Hepatocyte (in vitro differentiated cells): ENCODE results near the gene NEDD4L. TPM values are rescaled to one million over a fixed set of nuclear protein-coding genes. Genes with fewer than 3 reads are reported as not detected.

Experiments used
- DNase-seq: peaks from one replicate; pipeline ENCODE4 v3.0.0-alpha.2; 2016; ENCODE audit warnings: low spot score
- H2AFZ ChIP-seq: fragments of 200-600 bp; sonication (generic); 2 replicates; pipeline ENCODE4 v1.6.0; 2016; ENCODE audit warnings: antibody characterized with exemption, mild to moderate bottlenecking
- H3K27ac ChIP-seq: fragments of 200-600 bp; sonication (generic); 2 replicates; pipeline ENCODE4 v1.5.1; 2016; ENCODE audit warnings: mild to moderate bottlenecking
- H3K27me3 ChIP-seq: fragments of 200-600 bp; sonication (generic); 2 replicates; pipeline ENCODE4 v1.6.1; 2016
- H3K36me3 ChIP-seq: fragments of 200-600 bp; sonication (generic); replicated peaks from 2 replicates; pipeline ENCODE4 v1.5.1; 2016; ENCODE audit warnings: low read depth; ENCODE audit not compliant: insufficient read depth
- H3K4me1 ChIP-seq: fragments of 200-600 bp; sonication (generic); 2 replicates; pipeline ENCODE4 v1.5.1; 2016; ENCODE audit warnings: mild to moderate bottlenecking, moderate library complexity; ENCODE audit not compliant: insufficient read depth
- H3K4me2 ChIP-seq: fragments of 200-600 bp; sonication (generic); 2 replicates; pipeline ENCODE4 v1.6.0; 2016
- H3K4me3 ChIP-seq: fragments of 200-600 bp; sonication (generic); 2 replicates; pipeline ENCODE4 v1.5.1; 2016; ENCODE audit warnings: mild to moderate bottlenecking
- H3K79me2 ChIP-seq: fragments of 200-600 bp; sonication (generic); 2 replicates; pipeline ENCODE4 v1.6.0; 2017; ENCODE audit warnings: mild to moderate bottlenecking
- H3K9me2 ChIP-seq: fragments of 200-600 bp; sonication (generic); replicated peaks from 2 replicates; pipeline ENCODE4 v1.6.0; 2017; ENCODE audit warnings: mild to moderate bottlenecking; ENCODE audit not compliant: insufficient read depth
- H3K9me3 ChIP-seq: fragments of 200-600 bp; sonication (generic); 2 replicates; pipeline ENCODE4 v1.5.1; 2016; ENCODE audit warnings: low read depth, mild to moderate bottlenecking
- H4K20me1 ChIP-seq: fragments of 200-600 bp; sonication (generic); 2 replicates; pipeline ENCODE4 v1.6.0; 2016; ENCODE audit warnings: mild to moderate bottlenecking; ENCODE audit not compliant: insufficient read depth, poor library complexity, severe bottlenecking
- EZH2 ChIP-seq: fragments of 200-600 bp; sonication (generic); IDR thresholded peaks from 2 replicates; pipeline ENCODE4 v1.6.1; 2016; ENCODE audit warnings: antibody characterized with exemption, mild to moderate bottlenecking, borderline replicate concordance
- EZH2phosphoT487 ChIP-seq: fragments of 200-600 bp; sonication (generic); IDR thresholded peaks from one replicate; pipeline ENCODE4 v1.6.1; 2018; ENCODE audit warnings: antibody characterized with exemption, mild to moderate bottlenecking, low read depth, moderate library complexity; ENCODE audit not compliant: unreplicated experiment, severe bottlenecking
- WGBS: methylation state at CpG from one replicate; pipeline ENCODE4 v1.1.6; 2016; ENCODE audit warnings: low lambda C conversion rate; ENCODE audit errors: missing lambda C conversion rate; 5-methylcytosine and 5-hydroxymethylcytosine counted together
- polyA plus RNA-seq: library from polyadenylated mRNA; unstranded; fragments of >200 nt; fragmentation: Nextera tagmentation; extraction: Ambion mirVana; gene quantifications from 2 replicates; pipeline ENCODE4 v1.2.1, GENCODE V29; 2016
- total RNA-seq: library from RNA; depleted of rRNA; stranded (reverse); fragments of >200 nt; gene quantifications from 2 replicates; pipeline ENCODE4 v1.2.3, GENCODE V29; 2014
- TF ChIP-seq, protein P1 (sequence below): fragments of 200-600 bp; sonication (generic); IDR thresholded peaks from 2 replicates; pipeline ENCODE4 v1.5.1; 2016; ENCODE audit warnings: antibody characterized with exemption, mild to moderate bottlenecking; ENCODE audit not compliant: poor library complexity

Gene NEDD4L
- total and polyA plus RNA-seq, 2 experiments from 2014 or later: 104 to 140 TPM

DNA sequence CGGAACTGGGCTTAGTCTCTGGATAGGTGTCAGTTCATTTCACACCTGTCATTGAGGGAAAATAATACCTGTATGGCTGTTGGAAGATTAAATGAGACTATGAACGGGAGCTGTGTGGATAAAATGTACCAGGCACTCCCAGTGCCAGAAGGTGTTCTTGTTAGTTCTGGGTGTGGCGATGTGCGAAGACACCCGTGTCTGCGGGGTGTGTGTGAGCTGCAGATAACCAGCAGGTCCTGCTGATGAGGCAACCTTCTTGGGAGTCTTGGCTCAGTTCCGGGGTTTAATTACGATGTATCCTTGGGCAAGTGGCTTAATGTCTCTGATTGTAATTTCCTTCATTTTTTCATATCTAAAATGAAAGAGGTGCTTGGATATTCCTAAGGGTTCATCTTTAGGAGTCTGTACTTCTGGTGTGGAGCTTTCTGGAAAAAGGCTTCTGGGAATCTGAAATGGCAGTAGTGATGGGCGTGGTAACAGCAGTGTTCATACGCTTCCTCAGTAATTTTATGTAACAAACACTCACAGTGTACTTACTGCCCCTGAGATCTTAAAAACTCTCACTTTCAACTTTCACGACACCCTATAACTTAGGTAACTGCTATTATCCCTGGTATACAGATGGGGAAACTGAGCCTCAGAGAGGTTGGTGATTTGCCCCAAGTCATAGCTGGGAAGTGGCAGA, 35.0 kb downstream of the NEDD4L start:
- Histone ChIP-seq H3K79me2 (peaks cover 99% of the 10 kb centered on the region), H4K20me1 (peaks cover 7% of the 10 kb centered on the region), H3K4me2 (no peak overlapping the region), H3K27ac (no peak overlapping the region), H3K36me3 (no peaks in the 10 kb centered on the region), H3K9me2 (no peaks in the 10 kb centered on the region), H2AFZ (no peak overlapping the region), H3K9me3 (no peaks in the 10 kb centered on the region), H3K27me3 (no peaks in the 10 kb centered on the region), H3K4me1 (no peaks in the 10 kb centered on the region), H3K4me3 (no peak overlapping the region)
- WGBS: 87% methylated on average over 11 of the region's 11 CpGs
- TF ChIP-seq EZH2phosphoT487: no peak
- TF ChIP-seq, protein P1, sequence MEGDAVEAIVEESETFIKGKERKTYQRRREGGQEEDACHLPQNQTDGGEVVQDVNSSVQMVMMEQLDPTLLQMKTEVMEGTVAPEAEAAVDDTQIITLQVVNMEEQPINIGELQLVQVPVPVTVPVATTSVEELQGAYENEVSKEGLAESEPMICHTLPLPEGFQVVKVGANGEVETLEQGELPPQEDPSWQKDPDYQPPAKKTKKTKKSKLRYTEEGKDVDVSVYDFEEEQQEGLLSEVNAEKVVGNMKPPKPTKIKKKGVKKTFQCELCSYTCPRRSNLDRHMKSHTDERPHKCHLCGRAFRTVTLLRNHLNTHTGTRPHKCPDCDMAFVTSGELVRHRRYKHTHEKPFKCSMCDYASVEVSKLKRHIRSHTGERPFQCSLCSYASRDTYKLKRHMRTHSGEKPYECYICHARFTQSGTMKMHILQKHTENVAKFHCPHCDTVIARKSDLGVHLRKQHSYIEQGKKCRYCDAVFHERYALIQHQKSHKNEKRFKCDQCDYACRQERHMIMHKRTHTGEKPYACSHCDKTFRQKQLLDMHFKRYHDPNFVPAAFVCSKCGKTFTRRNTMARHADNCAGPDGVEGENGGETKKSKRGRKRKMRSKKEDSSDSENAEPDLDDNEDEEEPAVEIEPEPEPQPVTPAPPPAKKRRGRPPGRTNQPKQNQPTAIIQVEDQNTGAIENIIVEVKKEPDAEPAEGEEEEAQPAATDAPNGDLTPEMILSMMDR: no peak
- no peak for DNase-seq

DNA sequence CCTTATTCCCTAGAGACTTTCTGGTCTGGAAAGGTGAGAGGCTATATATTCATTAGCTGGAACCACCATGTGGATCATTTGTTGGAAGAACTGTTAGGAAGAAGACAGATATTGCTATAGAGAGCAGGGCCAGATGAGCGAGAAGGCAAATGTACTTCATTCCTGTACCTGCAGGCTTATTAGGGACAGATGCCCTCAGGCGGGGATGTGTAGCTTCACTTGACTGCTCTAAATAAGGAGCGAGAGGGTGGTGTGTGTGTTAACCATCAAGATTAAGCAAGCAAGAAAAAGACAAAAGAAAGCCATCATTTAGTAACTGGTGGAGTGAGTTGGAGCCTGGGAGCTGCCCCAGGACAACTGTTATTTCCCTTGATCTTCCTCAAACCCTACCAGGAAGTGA, 36.4 kb downstream of the NEDD4L start:
- peaks cover 99% of the 10 kb centered on the region for H3K79me2 ChIP-seq
- TF ChIP-seq, protein P1: no peak
- TF ChIP-seq EZH2: no peak
- TF ChIP-seq EZH2phosphoT487: no peak

DNA sequence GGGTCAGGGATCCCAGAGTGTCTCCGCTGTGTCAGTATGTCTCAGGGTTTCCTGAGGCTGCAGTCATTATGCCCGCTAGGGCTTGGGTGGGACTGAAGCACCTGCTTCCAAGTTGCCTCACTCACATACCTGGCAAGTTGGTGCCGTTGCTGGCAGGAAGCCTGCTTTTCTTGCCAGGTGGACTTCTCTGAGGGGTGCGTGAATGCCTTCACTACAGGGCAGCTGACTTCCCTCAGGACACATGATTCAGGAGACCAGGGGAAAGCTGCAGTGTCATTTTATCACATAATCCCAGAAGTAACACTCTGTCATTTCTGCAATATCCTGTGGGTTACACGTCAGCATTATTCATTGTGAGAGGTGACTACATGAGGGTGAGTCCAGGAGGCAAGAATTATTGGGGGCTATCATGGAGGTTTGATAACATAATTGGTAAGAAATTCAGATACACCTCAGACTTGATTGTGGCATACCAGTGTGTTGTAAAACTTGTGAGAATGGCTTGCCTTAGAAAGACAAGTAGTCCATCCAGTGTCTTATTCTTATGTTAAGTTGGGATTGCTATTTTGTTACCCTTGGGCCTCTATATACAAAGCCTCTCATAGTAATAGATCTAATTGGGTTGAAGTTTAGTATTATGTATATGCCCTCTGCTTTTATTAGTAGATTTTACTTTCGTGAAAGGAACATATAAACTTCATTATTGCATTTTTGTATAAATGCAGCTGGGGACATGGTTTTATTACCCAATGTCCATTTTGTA, 44.1 kb downstream of the NEDD4L start:
- no peaks in the 10 kb centered on the region for H3K27me3 ChIP-seq
- no peak for DNase-seq

More for the DNA sequence above, 36.4 kb downstream of the NEDD4L start:
- no peaks in the 10 kb centered on the region for H3K36me3 ChIP-seq
- peaks cover 7% of the 10 kb centered on the region for H4K20me1 ChIP-seq
- H3K27me3 ChIP-seq: no peaks in the 10 kb centered on the region
- H2AFZ ChIP-seq: no peak overlapping the region
- H3K4me3 ChIP-seq: no peak overlapping the region
- no peak for DNase-seq
- H3K9me3 ChIP-seq: no peaks in the 10 kb centered on the region
- H3K27ac ChIP-seq: peak overlapping the region; percentile 26
- no peak overlapping the region for H3K4me2 ChIP-seq
- H3K9me2 ChIP-seq: no peaks in the 10 kb centered on the region
- no peaks in the 10 kb centered on the region for H3K4me1 ChIP-seq
- 55% methylated on average over 3 of the region's 3 CpGs for WGBS

More for the DNA sequence above, 44.1 kb downstream of the NEDD4L start:
- Histone ChIP-seq H3K9me3 (no peaks in the 10 kb centered on the region), H3K27ac (peak overlapping the region; percentile 75), H3K4me3 (no peak overlapping the region), H3K79me2 (peaks cover 82% of the 10 kb centered on the region), H3K4me2 (peak overlapping the region; percentile 52), H3K36me3 (no peaks in the 10 kb centered on the region), H3K9me2 (no peaks in the 10 kb centered on the region), H4K20me1 (no peaks in the 10 kb centered on the region), H2AFZ (no peak overlapping the region), H3K4me1 (peaks cover 7% of the 10 kb centered on the region)
- 73% methylated on average over 6 of the region's 6 CpGs for WGBS
- TF ChIP-seq, protein P1: no peak
- no peak for TF ChIP-seq EZH2phosphoT487
